ENCODE results near the gene RPL35. TPM values are rescaled to one million over a fixed set of nuclear protein-coding genes. Genes with fewer than 3 reads are reported as not detected.

The RPL35 gene
- total RNA-seq (2014; rRNA removed; shearing (Covaris generic)): 1,575 and 1,653 TPM in 2 replicates

GRCh38 chr9:124861342-124862229 is at the start of gene RPL35, which contains the start of gene ARPC5L:
Gene RPL35, minus strand, starts transcription at chr9:124861957. Its CDS starts 45 bp downstream, at chr9:124861912.
Gene ARPC5L, plus strand, starts transcription at chr9:124862130. Its CDS starts 7,161 bp downstream, at chr9:124869291.
- Histone ChIP-seq H3K4me3 (peak within 1 kb of the TSS; percentile 90), H3K9me3 (replicated peaks) (no peaks in the 10 kb centered on the region), H3K27me3 (replicated peaks) (no peaks in the 10 kb centered on the region), H3K27ac (peak within 1 kb of the TSS; percentile 91), H3K4me1 (replicated peaks) (peaks cover 19% of the 10 kb centered on the region), H3K36me3 (peaks cover 52% of the 10 kb centered on the region)
- peak; percentile 92 for DNase-seq (ENCODE audit: low read depth in 1 of 2, low spot score in 2 of 2)

- DNase-seq (ENCODE audit: low read depth in 1 of 2, low spot score in 2 of 2): no peak
- Histone ChIP-seq H3K27me3 (replicated peaks) (no peaks in the 10 kb centered on the region), H3K4me1 (replicated peaks) (no peaks in the 10 kb centered on the region), H3K9me3 (replicated peaks) (no peaks in the 10 kb centered on the region), H3K4me3 (no peak overlapping the region), H3K27ac (no peak overlapping the region), H3K36me3 (peaks cover 5% of the 10 kb centered on the region)
Observed at GRCh38 chr9:124908098-124908497, 46.3 kb upstream of the RPL35 start.

- DNase-seq (ENCODE audit: low read depth in 1 of 2, low spot score in 2 of 2): no peak
- Histone ChIP-seq H3K4me1 (replicated peaks) (no peaks in the 10 kb centered on the region), H3K4me3 (no peak overlapping the region), H3K9me3 (replicated peaks) (no peaks in the 10 kb centered on the region), H3K27ac (no peak overlapping the region), H3K27me3 (replicated peaks) (no peaks in the 10 kb centered on the region), H3K36me3 (peaks cover 5% of the 10 kb centered on the region)
Observed at GRCh38 chr9:124906966-124907365, 45.2 kb upstream of the RPL35 start.

GRCh38 chr9:124899845-124900244 is 38.1 kb upstream of the RPL35 start:
- no peak for DNase-seq (ENCODE audit: low read depth in 1 of 2, low spot score in 2 of 2)
- no peaks in the 10 kb centered on the region for H3K36me3 ChIP-seq
- H3K27ac ChIP-seq: no peak overlapping the region
- no peaks in the 10 kb centered on the region for H3K27me3 ChIP-seq (replicated peaks)
- no peaks in the 10 kb centered on the region for H3K9me3 ChIP-seq (replicated peaks)
- no peak overlapping the region for H3K4me3 ChIP-seq
- H3K4me1 ChIP-seq (replicated peaks): no peaks in the 10 kb centered on the region

- no peak overlapping the region for H3K27ac ChIP-seq
- no peak overlapping the region for H3K4me3 ChIP-seq
- no peak for DNase-seq (ENCODE audit: low read depth in 1 of 2, low spot score in 2 of 2)
- H3K36me3 ChIP-seq: peaks cover 7% of the 10 kb centered on the region; the same call in 1 of the 2 replicates
- H3K27me3 ChIP-seq (replicated peaks): no peaks in the 10 kb centered on the region
- H3K4me1 ChIP-seq (replicated peaks): no peaks in the 10 kb centered on the region
- H3K9me3 ChIP-seq (replicated peaks): no peaks in the 10 kb centered on the region
Observed at GRCh38 chr9:124897570-124898460, 36.1 kb upstream of the RPL35 start.

GRCh38 chr9:124894741-124895170 is 33.0 kb upstream of the RPL35 start:
- no peaks in the 10 kb centered on the region for H3K9me3 ChIP-seq (replicated peaks)
- H3K4me3 ChIP-seq: no peak overlapping the region
- peak in 1 of 2 experiments; percentile 16 for DNase-seq (ENCODE audit: low read depth in 1 of 2, low spot score in 2 of 2)
- H3K27me3 ChIP-seq (replicated peaks): no peaks in the 10 kb centered on the region
- H3K27ac ChIP-seq: no peak overlapping the region
- peaks cover 11% of the 10 kb centered on the region; the same call in 1 of the 2 replicates for H3K36me3 ChIP-seq
- no peaks in the 10 kb centered on the region for H3K4me1 ChIP-seq (replicated peaks)

- Histone ChIP-seq H3K4me1 (replicated peaks) (no peaks in the 10 kb centered on the region), H3K9me3 (replicated peaks) (no peaks in the 10 kb centered on the region), H3K27me3 (replicated peaks) (no peaks in the 10 kb centered on the region), H3K27ac (no peak overlapping the region), H3K36me3 (peaks cover 17% of the 10 kb centered on the region), H3K4me3 (no peak overlapping the region)
- DNase-seq (ENCODE audit: low read depth in 1 of 2, low spot score in 2 of 2): no peak
Observed at GRCh38 chr9:124894035-124894740, 32.4 kb upstream of the RPL35 start.

GRCh38 chr9:124890179-124890578 is 28.4 kb upstream of the RPL35 start:
- Histone ChIP-seq H3K36me3 (peaks cover 29% of the 10 kb centered on the region), H3K4me1 (replicated peaks) (no peaks in the 10 kb centered on the region)
- no peak for DNase-seq (ENCODE audit: low read depth in 1 of 2, low spot score in 2 of 2)

GRCh38 chr9:124889006-124889405 is 27.2 kb upstream of the RPL35 start:
- Histone ChIP-seq H3K4me1 (replicated peaks) (peaks cover 5% of the 10 kb centered on the region; the same call in 1 of the 2 replicates), H3K9me3 (replicated peaks) (no peaks in the 10 kb centered on the region), H3K4me3 (no peak overlapping the region), H3K27me3 (replicated peaks) (no peaks in the 10 kb centered on the region), H3K36me3 (peaks cover 26% of the 10 kb centered on the region), H3K27ac (no peak overlapping the region)
- DNase-seq (ENCODE audit: low read depth in 1 of 2, low spot score in 2 of 2): no peak

More at GRCh38 chr9:124890179-124890578, 28.4 kb upstream of the RPL35 start:
- H3K9me3 ChIP-seq (replicated peaks): no peaks in the 10 kb centered on the region
- H3K27me3 ChIP-seq (replicated peaks): no peaks in the 10 kb centered on the region
- no peak overlapping the region for H3K4me3 ChIP-seq
- no peak overlapping the region for H3K27ac ChIP-seq

GRCh38 chr9:124887832-124888231 is 26.1 kb upstream of the RPL35 start:
- peaks cover 22% of the 10 kb centered on the region for H3K36me3 ChIP-seq
- no peaks in the 10 kb centered on the region for H3K27me3 ChIP-seq (replicated peaks)
- H3K4me1 ChIP-seq (replicated peaks): peaks cover 5% of the 10 kb centered on the region; the same call in 1 of the 2 replicates
- no peaks in the 10 kb centered on the region for H3K9me3 ChIP-seq (replicated peaks)
- no peak for DNase-seq (ENCODE audit: low read depth in 1 of 2, low spot score in 2 of 2)
- H3K4me3 ChIP-seq: no peak overlapping the region
- no peak overlapping the region for H3K27ac ChIP-seq

GRCh38 chr9:124886866-124887492 is 25.2 kb upstream of the RPL35 start:
- Histone ChIP-seq H3K4me1 (replicated peaks) (peaks cover 5% of the 10 kb centered on the region; the same call in 1 of the 2 replicates), H3K36me3 (peaks cover 22% of the 10 kb centered on the region), H3K27me3 (replicated peaks) (no peaks in the 10 kb centered on the region), H3K9me3 (replicated peaks) (no peaks in the 10 kb centered on the region), H3K4me3 (no peak overlapping the region), H3K27ac (no peak overlapping the region)
- DNase-seq (ENCODE audit: low read depth in 1 of 2, low spot score in 2 of 2): no peak

GRCh38 chr9:124886461-124886860 is 24.7 kb upstream of the RPL35 start:
- Histone ChIP-seq H3K36me3 (peaks cover 23% of the 10 kb centered on the region), H3K4me1 (replicated peaks) (peaks cover 5% of the 10 kb centered on the region; the same call in 1 of the 2 replicates), H3K27ac (no peak overlapping the region), H3K27me3 (replicated peaks) (no peaks in the 10 kb centered on the region), H3K9me3 (replicated peaks) (no peaks in the 10 kb centered on the region), H3K4me3 (no peak overlapping the region)
- no peak for DNase-seq (ENCODE audit: low read depth in 1 of 2, low spot score in 2 of 2)

- Histone ChIP-seq H3K4me1 (replicated peaks) (peaks cover 5% of the 10 kb centered on the region; the same call in 1 of the 2 replicates), H3K9me3 (replicated peaks) (no peaks in the 10 kb centered on the region), H3K27ac (no peak overlapping the region), H3K4me3 (no peak overlapping the region), H3K36me3 (peaks cover 33% of the 10 kb centered on the region), H3K27me3 (replicated peaks) (no peaks in the 10 kb centered on the region)
- no peak for DNase-seq (ENCODE audit: low read depth in 1 of 2, low spot score in 2 of 2)
Observed at GRCh38 chr9:124885551-124885950, 23.8 kb upstream of the RPL35 start.
